Activated CD4-positive, alpha-beta T cell treated with anti-CD3 and anti-CD28 coated beads for 1 hour (primary cell): ENCODE measurements around the gene MAPK7.

Experiments used
- DNase-seq: peaks from one replicate; pipeline ENCODE4 v3.0.0-alpha.2; 2020

The MAPK7 gene

GRCh38 chr17:19402171-19402570 is 23.9 kb downstream of the MAPK7 start:
- no peak for DNase-seq

DNA sequence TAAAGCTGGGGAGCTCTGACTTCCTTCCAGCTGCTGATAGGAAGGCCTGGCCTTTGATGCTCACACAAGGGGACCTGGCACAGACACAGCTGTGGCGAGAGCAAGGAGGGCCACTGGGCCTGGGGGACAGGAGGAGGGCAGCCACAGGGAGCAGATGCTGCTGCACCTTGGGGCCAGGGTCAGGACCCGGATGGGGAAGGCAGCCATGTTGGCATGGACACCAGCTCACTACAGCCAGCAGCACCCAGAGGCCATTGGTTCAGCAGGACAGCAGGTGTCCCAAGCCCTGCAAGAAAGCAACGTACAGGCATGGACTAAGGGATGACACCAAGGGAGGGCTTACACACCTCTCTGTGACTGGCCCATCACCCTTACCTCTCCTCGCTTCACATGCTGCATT is 24.7 kb downstream of the MAPK7 start:
- no peak for DNase-seq

DNA sequence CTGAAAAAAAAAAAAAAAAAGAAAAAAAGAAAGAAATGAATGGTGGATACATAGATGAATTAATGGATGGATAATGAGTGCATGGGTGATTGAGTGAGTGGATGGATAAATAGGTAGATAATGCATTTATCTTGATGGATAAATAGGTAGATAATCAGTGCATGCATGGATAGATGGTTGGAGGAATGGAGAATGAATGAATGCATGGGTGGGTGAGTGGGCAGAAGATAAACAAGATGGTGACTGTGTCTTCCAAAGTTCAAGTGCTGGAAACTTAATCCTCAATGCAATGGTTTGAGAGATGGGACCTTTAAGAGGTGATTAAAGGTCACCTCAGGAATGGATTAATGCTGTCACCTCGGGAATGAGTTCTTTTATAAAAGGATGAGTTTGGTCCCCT is 26.0 kb downstream of the MAPK7 start:
- no peak for DNase-seq

GRCh38 chr17:19405114-19405513 is 26.8 kb downstream of the MAPK7 start:
- no peak for DNase-seq

- DNase-seq: no peak
Observed at GRCh38 chr17:19407601-19408345, 29.5 kb downstream of the MAPK7 start.

GRCh38 chr17:19408346-19408710 is 30.0 kb downstream of the MAPK7 start:
- no peak for DNase-seq

- DNase-seq: no peak
Observed at GRCh38 chr17:19409066-19409465, 30.8 kb downstream of the MAPK7 start.

DNA sequence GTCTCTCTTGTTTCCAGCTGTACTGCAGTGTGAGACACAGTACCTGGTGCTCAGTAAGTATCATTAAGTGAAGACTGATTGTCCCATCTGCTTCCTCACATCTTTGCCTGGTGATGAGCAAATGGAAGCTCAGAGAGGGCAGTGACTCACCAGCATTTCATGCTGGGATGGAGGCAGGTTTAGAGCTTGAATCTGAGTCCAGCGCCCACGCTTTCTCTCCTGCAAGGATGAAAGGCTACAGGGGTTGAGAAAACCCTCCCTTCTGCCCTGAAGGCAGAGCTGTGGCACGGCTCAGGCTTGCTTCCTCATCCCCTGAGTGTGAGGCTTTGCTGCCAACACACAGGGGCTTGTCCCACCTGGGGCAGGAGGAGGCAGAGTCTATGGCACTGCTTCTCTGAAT is 31.2 kb downstream of the MAPK7 start:
- no peak for DNase-seq

DNA sequence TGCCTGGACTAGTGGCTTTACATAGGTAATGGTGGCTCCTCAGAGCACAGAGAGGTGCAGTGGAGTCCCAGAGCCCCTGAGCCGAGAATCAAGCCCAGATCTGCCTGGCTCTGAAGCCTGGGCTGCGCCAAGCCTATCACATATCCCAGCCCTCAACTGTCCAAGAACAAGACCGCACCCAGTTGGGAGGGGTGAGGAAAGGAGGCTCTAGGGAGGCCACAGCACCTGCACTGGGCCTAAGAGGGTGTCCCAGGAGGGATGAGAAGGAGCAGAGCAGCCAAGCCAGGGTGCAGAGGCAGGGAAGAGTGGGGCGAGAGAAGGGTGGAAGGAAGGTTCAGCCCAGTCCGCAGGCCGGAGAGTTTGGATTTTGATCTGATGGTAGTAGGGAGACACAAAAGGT is 31.8 kb downstream of the MAPK7 start:
- no peak for DNase-seq

DNA sequence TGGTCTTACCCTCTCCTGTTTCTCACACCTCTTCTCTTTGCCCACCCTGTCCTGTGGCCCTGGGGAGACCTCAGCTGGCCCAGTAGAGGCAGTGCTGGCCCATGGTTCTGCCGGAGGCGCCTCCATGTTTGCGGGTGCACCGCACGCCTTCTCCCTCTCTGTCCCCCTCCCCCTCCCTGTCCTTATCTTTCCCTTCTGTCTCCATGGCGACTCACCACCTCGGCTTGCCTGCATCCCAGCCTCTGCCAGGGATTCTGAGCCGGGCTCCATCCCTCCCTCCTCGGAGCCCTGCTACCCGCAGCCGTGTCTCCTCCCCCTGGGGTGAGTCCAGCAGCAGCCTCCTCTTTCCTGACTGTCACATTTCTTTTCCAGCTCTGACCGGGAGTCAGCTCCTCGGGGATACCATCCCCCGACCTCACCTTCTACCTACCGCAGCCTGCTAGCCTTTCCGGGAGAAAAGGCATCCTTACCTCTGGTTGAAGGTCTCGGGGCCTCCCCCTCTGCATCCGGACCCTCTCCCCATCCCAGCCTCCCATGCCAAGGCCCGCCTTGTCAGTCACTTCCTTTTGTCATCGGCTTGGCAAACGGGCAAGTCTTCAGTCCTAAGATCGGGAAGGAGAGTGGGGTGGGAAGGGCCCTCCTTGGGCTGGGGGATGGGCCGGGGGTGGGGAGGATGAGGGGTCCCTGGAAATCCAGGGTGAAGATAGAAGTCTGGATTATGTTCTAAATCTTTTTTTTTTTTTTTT is 32.8 kb downstream of the MAPK7 start, which contains the start of gene RNF112:
Gene RNF112, plus strand, starts transcription at position 358 of the 746 bp plus-strand sequence. Its CDS starts 177 bp downstream, at position 535.
- DNase-seq: no peak

GRCh38 chr17:19411631-19412030 is 33.3 kb downstream of the MAPK7 start:
- no peak for DNase-seq

GRCh38 chr17:19412510-19412909 is 34.2 kb downstream of the MAPK7 start:
- DNase-seq: no peak

DNA sequence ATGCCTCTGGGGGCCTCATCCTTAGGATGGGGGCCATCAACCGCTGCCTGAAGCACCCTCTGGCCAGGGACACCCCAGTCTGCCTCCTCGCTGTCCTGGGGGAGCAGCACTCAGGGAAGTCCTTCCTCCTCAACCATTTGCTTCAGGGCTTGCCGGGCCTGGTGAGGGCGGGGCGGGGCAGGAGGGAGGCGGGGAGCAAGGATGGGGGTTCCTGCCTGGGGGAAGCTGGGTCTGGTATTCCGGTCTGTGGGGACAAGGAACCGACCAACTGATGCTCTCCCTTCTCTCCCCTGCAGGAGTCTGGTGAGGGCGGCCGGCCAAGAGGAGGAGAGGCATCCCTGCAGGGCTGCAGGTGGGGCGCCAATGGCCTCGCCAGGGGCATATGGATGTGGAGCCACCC is 34.7 kb downstream of the MAPK7 start:
- DNase-seq: no peak

- DNase-seq: no peak
Observed at GRCh38 chr17:19413761-19414160, 35.5 kb downstream of the MAPK7 start.

GRCh38 chr17:19414396-19415280 is 36.3 kb downstream of the MAPK7 start:
- DNase-seq: no peak

DNA sequence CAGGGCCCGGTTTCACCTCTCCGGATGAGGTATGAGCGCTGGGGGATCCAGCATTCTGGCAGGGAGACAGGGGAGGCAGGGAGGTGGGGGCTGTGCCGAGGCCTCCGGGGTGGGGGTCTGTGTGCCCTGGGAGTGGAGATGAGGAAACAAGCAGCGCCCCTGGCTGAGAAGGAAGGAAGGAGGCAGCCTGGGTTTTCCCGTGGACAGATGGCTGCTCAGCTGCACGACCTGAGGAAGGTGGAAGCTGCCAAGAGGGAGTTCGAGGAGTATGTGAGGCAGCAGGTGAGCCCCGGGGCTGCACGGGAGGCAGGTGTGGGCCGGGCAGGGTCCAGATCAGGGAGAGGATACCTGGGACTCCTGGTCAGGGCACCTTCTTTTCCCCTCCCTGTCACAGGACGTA is 37.0 kb downstream of the MAPK7 start:
- no peak for DNase-seq

GRCh38 chr17:19415806-19416775 is 37.8 kb downstream of the MAPK7 start:
- DNase-seq: no peak

DNA sequence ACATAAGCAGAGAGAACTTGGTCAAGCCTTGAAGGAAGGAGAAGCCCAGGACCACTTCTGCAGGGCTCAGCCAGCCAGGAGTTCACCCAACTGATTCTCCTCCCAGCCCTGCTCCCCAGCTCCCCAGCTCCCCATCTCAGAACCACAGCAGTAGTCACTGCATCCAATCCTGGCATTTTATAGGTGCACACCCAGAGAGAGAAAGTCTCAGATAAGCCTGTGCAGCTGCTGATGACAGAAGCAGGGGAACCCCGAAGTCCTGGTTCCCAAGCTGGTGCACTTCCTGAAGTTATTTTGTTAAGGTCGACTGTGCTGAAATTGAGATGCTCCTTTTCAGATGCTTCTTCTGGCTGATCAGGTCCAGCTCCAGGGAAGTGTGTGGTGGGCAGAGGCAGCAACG is 39.3 kb downstream of the MAPK7 start:
- no peak for DNase-seq

- DNase-seq: no peak
Observed at GRCh38 chr17:19418251-19418992, 40.1 kb downstream of the MAPK7 start.

DNA sequence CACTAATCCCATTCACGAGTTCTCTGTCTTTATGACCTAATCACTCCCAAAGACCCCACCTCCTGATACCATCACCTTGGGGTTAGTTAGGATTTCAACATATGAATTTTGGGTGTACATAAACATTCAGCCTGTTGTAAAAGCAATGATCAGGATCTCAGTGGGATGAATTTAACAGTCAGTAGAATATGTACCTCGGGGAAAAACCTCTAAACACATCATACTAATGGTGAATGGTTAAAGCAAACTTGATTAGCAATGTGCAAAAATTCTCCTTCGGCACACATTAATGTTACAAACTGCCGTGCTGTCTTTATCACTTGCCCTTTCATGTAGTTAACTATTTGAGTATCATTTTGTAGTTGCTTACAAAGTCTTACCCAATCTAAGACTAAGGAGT is 42.9 kb downstream of the MAPK7 start:
- DNase-seq: no peak

DNA sequence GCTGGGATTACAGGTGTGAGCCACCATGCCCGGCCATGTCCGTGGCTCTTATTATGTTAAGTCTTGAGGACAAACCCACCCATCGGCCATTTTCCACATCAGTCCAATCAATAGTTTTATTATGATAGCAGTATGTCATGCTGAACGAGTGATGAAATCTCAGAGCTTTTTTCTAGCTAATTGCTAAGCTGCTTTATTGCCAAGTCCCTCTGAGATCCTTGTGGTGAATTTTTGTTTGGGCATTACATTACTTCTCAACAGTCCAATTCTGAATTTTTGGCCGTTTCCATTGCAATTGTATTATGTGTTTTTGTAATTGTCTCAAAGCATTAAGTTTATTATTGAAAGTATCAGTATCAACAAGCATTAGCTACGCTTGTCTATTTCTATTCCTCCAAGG is 43.6 kb downstream of the MAPK7 start:
- no peak for DNase-seq
